Esophagus (tissue), 2 donors: ENCODE results near the gene PHC2. TPM values are rescaled to one million over a fixed set of nuclear protein-coding genes. Genes with fewer than 3 reads are reported as not detected.

Experiments
- H3K27ac ChIP-seq, 2 donors: one replicate each; pipeline ENCODE4 v1.5.1; 2013; ENCODE audit warnings: low read depth in 2 of 2, mild to moderate bottlenecking in 2 of 2, inconsistent platforms in 1 of 2, low read length in 1 of 2, moderate library complexity in 1 of 2
- H3K27me3 ChIP-seq, 2 donors: one replicate each; pipeline ENCODE4 v1.6.1; 2013; ENCODE audit warnings: low read length in 2 of 2, control low read depth in 1 of 2, mild to moderate bottlenecking in 1 of 2; ENCODE audit not compliant: insufficient read depth in 2 of 2, control insufficient read depth in 1 of 2
- H3K36me3 ChIP-seq, 2 donors: one replicate each; pipeline ENCODE4 v1.6.1; 2013; ENCODE audit warnings: low read length in 1 of 2; ENCODE audit not compliant: control insufficient read depth in 2 of 2, insufficient read depth in 2 of 2
- H3K4me1 ChIP-seq, 2 donors: one replicate each; pipeline ENCODE4 v1.6.1; 2013; ENCODE audit warnings: low read length in 1 of 2; ENCODE audit not compliant: control insufficient read depth in 2 of 2, insufficient read depth in 2 of 2
- H3K4me3 ChIP-seq, 2 donors: one replicate each; pipeline ENCODE4 v1.5.1; 2013; ENCODE audit warnings: low read length in 2 of 2, mild to moderate bottlenecking in 2 of 2, low read depth in 1 of 2, moderate library complexity in 1 of 2
- H3K9me3 ChIP-seq, 2 donors: one replicate each; pipeline ENCODE4 v1.6.1; 2013; ENCODE audit warnings: mild to moderate bottlenecking in 2 of 2, low read depth in 1 of 2, low read length in 1 of 2, moderate library complexity in 1 of 2; ENCODE audit not compliant: control insufficient read depth in 2 of 2, insufficient read depth in 1 of 2
- WGBS, 2 donors: extraction: QIAGEN DNeasy Blood & Tissue Kit; methylation state at CpG; one replicate each; pipeline ENCODE4 v1.1.7; 2013; 5-methylcytosine and 5-hydroxymethylcytosine counted together
- polyA plus RNA-seq, 2 donors: library from polyadenylated mRNA; stranded (reverse); fragments of 200-250 nt; gene quantifications; one replicate each; pipeline ENCODE4 v1.2.3, GENCODE V29; 2013
- donor health status: healthy with polysubstance abuse.
- donor health status: Bipolar disorder and iron deficiency.

Gene PHC2
- polyA plus RNA-seq, 2 donors: 28.0 to 46.4 TPM

DNA sequence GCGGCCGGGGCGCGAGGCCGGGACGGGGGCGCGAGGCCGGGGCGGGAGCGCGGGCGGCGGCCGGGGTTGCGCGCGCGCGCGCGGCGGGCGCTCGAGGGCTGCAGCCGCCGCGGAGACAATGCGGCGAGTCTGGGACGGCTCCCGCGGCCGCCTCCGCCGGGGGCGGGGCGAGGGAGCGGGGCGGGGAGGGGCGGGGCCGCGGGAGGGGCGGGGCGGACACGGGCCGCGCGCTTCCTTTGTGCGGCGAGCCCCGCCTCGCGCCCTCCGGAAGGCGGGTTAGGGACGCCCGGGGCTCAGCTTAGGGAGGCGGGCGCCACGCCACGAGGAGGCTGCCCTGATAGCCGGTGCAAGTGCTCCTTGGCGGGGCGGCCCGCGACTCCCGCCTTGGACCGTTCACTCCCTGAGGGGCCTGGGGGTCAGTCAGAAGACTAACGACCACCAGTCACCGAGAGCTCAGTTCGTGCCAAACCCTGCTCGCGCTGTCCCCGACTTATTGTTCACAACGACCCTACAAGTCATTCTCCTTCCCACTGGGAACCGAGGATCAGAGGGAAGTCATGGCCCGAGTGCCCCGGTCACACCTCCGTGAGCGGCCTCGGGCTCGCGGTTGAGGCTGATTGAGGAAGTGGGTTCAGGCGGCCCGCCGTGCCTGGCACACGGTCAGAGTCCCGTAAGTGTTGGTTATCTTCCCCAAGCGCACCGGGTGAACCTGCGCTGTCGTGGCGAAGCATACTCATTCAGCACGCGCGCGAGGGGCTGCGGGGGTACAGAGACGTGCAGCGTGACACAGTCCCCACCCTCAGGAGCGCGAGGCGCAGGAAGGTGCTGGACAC is 80.9 kb downstream of the PHC2 start:
- Histone ChIP-seq H3K36me3 (peaks cover 2 to 5% of the 10 kb centered on the region in 2 donors), H3K4me1 (peaks cover 2 to 9% of the 10 kb centered on the region in 2 donors), H3K27me3 (no peaks in the 10 kb centered on the region), H3K27ac (peak overlapping the region; percentile 90 to 96), H3K4me3 (peak overlapping the region; percentile 89 to 96), H3K9me3 (peaks cover 0 to 2% of the 10 kb centered on the region in 2 donors)
- WGBS, 2 donors: 1% methylated on average over 41 to 104 of the region's 104 CpGs

DNA sequence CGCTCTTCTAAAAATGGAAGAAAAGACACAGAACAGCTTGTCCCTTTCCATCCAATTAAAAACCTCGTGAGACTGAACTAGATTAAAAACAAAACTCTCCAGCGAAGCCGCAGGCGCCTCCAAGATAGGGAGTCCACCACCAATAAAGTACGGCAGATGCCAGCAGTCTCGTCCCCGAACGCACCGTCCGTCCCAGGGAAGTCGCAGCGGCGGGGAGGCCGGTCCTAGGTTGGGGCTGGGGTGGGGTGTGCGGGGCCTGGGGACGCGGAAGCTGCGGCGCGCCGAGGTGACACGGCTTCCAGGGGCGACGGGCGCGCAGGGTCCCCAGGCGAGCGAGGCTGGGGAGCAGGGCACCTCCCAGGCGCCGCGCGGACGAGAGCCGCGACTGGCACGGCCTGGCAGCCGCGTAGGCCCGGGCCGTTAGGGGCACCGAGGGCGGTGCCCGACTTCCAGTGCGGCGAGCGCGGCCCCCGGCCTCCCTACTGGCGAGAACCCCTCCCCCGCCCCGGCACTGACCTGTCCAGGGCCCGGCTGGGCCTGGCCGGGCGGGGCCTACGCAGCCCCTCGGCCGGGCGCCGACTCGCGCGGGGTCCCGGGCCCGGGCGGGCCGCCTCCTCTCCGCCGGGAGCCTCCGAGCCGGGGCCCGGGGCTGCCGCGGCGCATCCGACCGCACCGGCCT is 81.7 kb downstream of the PHC2 start:
- H3K36me3 ChIP-seq: peaks cover 0 to 2% of the 10 kb centered on the region in 2 donors
- H3K27ac ChIP-seq: peak overlapping the region; percentile 90 to 96
- H3K9me3 ChIP-seq: no peaks in the 10 kb centered on the region
- WGBS, 2 donors: 0 to 1% methylated on average over 48 to 78 of the region's 78 CpGs
- H3K27me3 ChIP-seq: no peaks in the 10 kb centered on the region
- peaks cover 6 to 9% of the 10 kb centered on the region in 2 donors for H3K4me1 ChIP-seq
- peak overlapping the region; percentile 89 to 96 for H3K4me3 ChIP-seq

DNA sequence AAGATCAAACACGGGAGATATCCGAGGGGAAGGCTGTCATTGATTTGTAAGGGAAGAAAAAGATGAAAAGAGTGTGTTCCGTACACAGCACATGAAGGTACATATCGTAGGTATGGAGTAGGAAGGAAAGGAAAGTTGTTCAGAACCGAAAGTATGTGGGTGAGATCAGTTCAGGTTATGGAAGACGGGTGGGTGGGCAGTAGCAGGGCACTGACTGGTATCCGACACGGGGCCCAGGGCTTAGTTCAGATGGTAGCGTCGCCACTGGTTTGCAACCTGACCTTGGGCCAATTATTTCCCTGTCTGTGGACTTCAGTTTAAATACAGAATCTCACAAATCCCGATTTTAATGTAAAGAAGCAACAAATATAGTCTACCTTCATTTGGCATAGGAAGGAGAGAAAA is 82.2 kb downstream of the PHC2 start:
- H3K4me1 ChIP-seq: peaks cover 6 to 9% of the 10 kb centered on the region in 2 donors
- 2 to 3% methylated on average over 11 of the region's 11 CpGs for WGBS, 2 donors
- no peaks in the 10 kb centered on the region for H3K27me3 ChIP-seq

DNA sequence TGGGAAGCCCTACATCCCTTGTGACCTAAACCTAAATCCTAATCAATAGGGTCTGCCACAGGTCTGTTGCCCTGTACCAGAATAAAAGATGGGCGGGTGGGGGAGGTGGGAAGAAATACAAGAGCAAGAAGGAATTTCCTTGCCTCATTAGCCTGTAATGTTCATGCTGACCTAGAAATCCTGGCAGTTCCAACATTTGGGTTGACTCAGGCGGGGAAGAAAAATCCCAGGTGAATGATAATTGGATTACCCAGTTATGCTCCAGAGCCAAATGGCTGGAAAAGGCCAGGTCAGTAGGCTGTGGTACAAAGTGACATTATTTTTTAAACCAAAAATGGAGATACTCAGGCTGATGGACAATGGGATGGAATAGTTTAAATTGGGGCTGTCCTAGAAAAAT is 82.7 kb downstream of the PHC2 start:
- Histone ChIP-seq H3K27ac (peak overlapping the region; percentile 74 to 96), H3K27me3 (no peaks in the 10 kb centered on the region), H3K36me3 (peaks cover 0 to 2% of the 10 kb centered on the region in 2 donors), H3K4me1 (peaks cover 6 to 9% of the 10 kb centered on the region in 2 donors), H3K4me3 (peak overlapping the region; percentile 89 to 96), H3K9me3 (no peaks in the 10 kb centered on the region)
- WGBS, 2 donors: 25 to 35% methylated on average over 2 of the region's 2 CpGs

More for the DNA sequence above, 82.2 kb downstream of the PHC2 start:
- Histone ChIP-seq H3K36me3 (peaks cover 0 to 2% of the 10 kb centered on the region in 2 donors), H3K27ac (peak overlapping the region; percentile 75 to 96), H3K9me3 (no peaks in the 10 kb centered on the region), H3K4me3 (peak overlapping the region; percentile 89 to 96)

DNA sequence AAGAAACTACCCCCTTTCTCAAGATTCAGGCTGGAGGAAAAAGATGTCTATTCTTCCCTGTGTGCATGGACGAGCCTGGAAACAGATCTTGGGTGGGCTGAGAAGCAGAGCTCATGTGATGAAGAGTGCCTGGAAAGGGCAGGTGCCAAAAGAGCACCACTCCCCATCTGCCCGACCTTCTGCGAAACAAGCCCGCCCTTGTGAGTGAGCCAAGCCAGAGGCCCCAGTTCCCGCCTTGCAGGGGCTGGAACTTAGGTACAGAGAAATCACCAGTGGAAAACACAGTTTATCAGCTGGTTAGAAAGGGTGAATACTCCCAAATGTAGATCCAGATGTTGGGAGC is 83.3 kb downstream of the PHC2 start:
- 25 to 32% methylated on average over 5 of the region's 5 CpGs for WGBS, 2 donors
- H3K27ac ChIP-seq: peak overlapping the region; percentile 79 to 96
- H3K4me3 ChIP-seq: peak overlapping the region; percentile 38 to 89
- no peaks in the 10 kb centered on the region for H3K27me3 ChIP-seq
- H3K36me3 ChIP-seq: peaks cover 0 to 2% of the 10 kb centered on the region in 2 donors
- no peaks in the 10 kb centered on the region for H3K9me3 ChIP-seq
- peaks cover 6 to 12% of the 10 kb centered on the region in 2 donors for H3K4me1 ChIP-seq

DNA sequence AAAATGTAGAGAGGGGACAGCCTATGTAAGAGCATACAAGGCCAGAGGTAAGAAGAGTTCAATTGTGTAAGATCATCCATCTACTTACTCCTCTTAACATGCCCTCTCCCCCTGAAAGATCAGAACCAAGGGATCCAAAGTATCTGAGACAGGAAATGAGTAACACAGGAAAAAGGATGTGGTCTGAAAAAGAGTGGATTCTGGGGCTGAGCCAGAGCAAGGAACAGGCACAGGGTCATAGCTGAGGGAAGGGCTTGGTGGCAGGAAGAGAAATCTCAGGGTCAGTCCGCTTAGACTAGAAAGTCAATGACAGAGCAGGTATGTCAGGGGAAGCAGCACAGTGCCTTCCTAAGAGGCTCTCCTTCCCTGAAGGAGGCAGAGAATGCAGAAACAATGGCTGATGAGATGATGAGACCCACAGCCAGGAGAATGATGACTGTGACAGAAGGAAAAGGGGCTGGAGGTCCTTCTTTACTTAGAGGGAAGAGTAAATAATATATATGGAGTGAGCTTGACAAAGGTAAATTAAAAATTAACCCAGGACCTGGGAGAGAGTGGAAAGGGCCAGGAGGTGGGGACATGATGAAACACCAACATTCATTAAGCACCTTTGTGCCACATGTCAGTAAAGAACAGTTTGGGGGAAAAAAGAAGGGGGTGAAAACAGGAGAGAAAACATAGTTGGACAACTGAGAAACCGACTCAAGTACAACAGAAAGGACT is 83.8 kb downstream of the PHC2 start:
- Histone ChIP-seq H3K27ac (peak overlapping the region; percentile 79 to 96), H3K36me3 (peaks cover 0 to 2% of the 10 kb centered on the region in 2 donors), H3K27me3 (no peaks in the 10 kb centered on the region), H3K4me1 (peaks cover 9 to 16% of the 10 kb centered on the region in 2 donors), H3K9me3 (no peaks in the 10 kb centered on the region), H3K4me3 (peak overlapping the region; percentile 3 to 89)
- 11 to 22% methylated on average over 2 of the region's 2 CpGs for WGBS, 2 donors

DNA sequence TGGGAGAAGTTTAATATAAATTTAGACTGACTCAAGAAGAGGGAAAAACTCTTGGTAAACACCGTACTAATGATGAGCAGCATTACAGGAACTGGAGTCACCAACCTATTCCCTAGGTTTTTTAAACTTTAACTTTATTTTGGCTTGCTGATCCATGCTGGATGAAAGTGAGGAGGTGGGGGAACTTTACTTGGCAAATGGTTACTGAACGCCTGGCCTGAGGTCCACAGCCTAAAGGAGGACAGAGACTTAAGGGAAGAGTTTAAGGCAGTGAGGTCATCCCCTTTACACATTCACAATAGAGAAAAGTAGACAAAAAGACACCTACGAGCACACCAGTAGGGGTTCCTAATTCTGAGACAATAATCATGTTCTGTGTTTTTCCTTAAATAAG is 84.4 kb downstream of the PHC2 start:
- Histone ChIP-seq H3K36me3 (peaks cover 0 to 2% of the 10 kb centered on the region in 2 donors), H3K27ac (peak overlapping the region; percentile 77 to 96), H3K4me3 (peak overlapping the region in 1 of 2 donors; percentile 89), H3K9me3 (no peaks in the 10 kb centered on the region), H3K4me1 (peaks cover 11 to 20% of the 10 kb centered on the region in 2 donors), H3K27me3 (no peaks in the 10 kb centered on the region)
- WGBS, 2 donors: 47 to 48% methylated on average over 3 of the region's 3 CpGs

DNA sequence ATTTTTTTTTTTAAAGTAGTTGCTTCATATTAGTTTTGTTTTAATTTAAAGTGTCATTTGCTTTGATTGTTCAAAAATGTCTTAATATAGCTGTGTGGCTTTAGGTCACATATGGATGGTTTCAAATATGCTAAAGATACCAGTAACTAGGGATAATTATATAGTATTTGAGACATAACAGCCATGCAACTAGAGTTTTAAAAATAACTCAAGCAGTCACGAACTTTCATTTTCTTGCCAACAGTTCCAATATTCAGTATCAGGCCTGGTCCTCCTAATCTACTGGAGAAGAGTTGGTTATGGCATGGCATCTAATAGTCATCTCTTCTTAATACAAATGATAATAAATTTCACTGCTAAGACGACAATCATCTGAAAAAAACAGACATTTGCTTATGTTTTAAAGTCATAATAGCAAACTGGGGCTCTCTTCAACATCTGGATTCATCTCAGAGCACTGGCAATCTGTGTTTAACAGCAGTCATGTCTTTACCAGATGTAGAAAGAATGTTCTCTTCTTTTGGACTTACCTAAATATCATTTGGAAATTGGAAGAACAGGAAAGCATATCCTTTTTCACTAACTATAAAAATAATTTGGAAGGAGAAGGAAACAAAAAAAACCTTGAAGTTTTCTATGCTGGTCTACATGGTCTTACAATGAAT is 85.9 kb downstream of the PHC2 start:
- Histone ChIP-seq H3K27ac (peak overlapping the region; percentile 18 to 20), H3K9me3 (no peaks in the 10 kb centered on the region), H3K36me3 (peaks cover 0 to 2% of the 10 kb centered on the region in 2 donors), H3K4me1 (peaks cover 15 to 25% of the 10 kb centered on the region in 2 donors), H3K27me3 (no peaks in the 10 kb centered on the region), H3K4me3 (no peak overlapping the region)
- 33 to 49% methylated on average over 2 of the region's 2 CpGs for WGBS, 2 donors

DNA sequence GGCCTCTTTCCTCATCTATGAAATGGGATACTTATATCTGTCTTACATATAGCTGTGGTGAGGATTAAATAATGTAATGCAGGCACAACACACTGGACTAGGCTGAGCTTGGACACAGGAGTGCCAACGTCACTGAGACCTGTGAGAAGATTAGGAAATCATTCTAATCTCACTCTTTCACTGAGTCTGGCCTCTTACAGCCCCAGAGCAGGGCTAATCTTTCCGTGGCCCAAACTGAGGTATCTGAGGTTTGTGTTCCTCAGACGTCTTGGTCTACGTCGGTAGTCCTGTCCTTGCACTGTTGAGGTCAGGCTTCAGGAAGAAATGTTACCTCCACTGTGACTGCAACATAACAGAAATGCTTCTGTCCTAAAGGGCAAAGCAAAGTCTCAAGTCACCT is 87.4 kb downstream of the PHC2 start:
- Histone ChIP-seq H3K27ac (peak overlapping the region; percentile 29 to 47), H3K27me3 (no peaks in the 10 kb centered on the region), H3K4me3 (no peak overlapping the region), H3K4me1 (peaks cover 17 to 35% of the 10 kb centered on the region in 2 donors), H3K36me3 (peaks cover 0 to 2% of the 10 kb centered on the region in 2 donors), H3K9me3 (no peaks in the 10 kb centered on the region)
- WGBS, 2 donors: 51 to 59% methylated on average over 5 of the region's 5 CpGs
